SH-SY5Y (cell line): Measurements from ENCODE around the gene CCDC200.

Source experiments
- GATA2 ChIP-seq: IDR thresholded peaks from 2 replicates; pipeline ENCODE4 v1.6.1; 2011; ENCODE audit warnings: mild to moderate bottlenecking, low read depth, low read length
- GATA3 ChIP-seq: IDR thresholded peaks from 2 replicates; pipeline ENCODE4 v1.6.1; 2011; ENCODE audit warnings: low read depth, mild to moderate bottlenecking, low read length, moderate library complexity

GRCh38 chr17:43171586-43172487 lies 56.6 kb downstream of the CCDC200 start:
- TF ChIP-seq GATA2 (no peak), GATA3 (no peak)
